HG02870 (cell line): ENCODE data around the gene CTNS.

Experiments used
- ATAC-seq: cut with Tn5 transposase; IDR thresholded peaks from one replicate; pipeline ENCODE4 v1.9.1; 2021; ENCODE audit warnings: mild to moderate bottlenecking, moderate library complexity; ENCODE audit not compliant: unreplicated experiment

CTNS gene

GRCh38 chr17:3622977-3623594 is 13.5 kb upstream of the CTNS start:
- no peak for ATAC-seq

- ATAC-seq: no peak
Observed at GRCh38 chr17:3626831-3627768, 9.5 kb upstream of the CTNS start.

GRCh38 chr17:3627769-3628167 is 8.8 kb upstream of the CTNS start:
- no peak for ATAC-seq

- ATAC-seq: no peak
Observed at GRCh38 chr17:3630781-3631180, 5.8 kb upstream of the CTNS start.

- no peak for ATAC-seq
Observed at GRCh38 chr17:3632287-3632686, 4.3 kb upstream of the CTNS start.

GRCh38 chr17:3635474-3636153 is 946 bp upstream of the CTNS start:
- ATAC-seq: peak; percentile 12

- ATAC-seq: no peak
Observed at GRCh38 chr17:3636908-3637373, 381 bp downstream of the CTNS start.

- ATAC-seq: no peak
Observed at GRCh38 chr17:3639981-3640596, 3.5 kb downstream of the CTNS start.

GRCh38 chr17:3641014-3641413 is 4.5 kb downstream of the CTNS start:
- no peak for ATAC-seq

GRCh38 chr17:3641717-3642486 is 5.3 kb downstream of the CTNS start:
- no peak for ATAC-seq

GRCh38 chr17:3643889-3644349 is 7.4 kb downstream of the CTNS start:
- ATAC-seq: no peak

GRCh38 chr17:3645310-3645709 is 8.8 kb downstream of the CTNS start:
- ATAC-seq: no peak

- no peak for ATAC-seq
Observed at GRCh38 chr17:3647251-3647650, 10.7 kb downstream of the CTNS start.

GRCh38 chr17:3647769-3648555 is 11.4 kb downstream of the CTNS start:
- ATAC-seq: no peak

- no peak for ATAC-seq
Observed at GRCh38 chr17:3655766-3656165, 19.2 kb downstream of the CTNS start.

- ATAC-seq: no peak
Observed at GRCh38 chr17:3656353-3656752, 19.8 kb downstream of the CTNS start.

- no peak for ATAC-seq
Observed at GRCh38 chr17:3656755-3657587, 20.4 kb downstream of the CTNS start.

GRCh38 chr17:3657588-3657869 is 21.0 kb downstream of the CTNS start:
- ATAC-seq: no peak
